HCT116 (cell line): Measurements from ENCODE around the gene ACVR1. TPM values are rescaled to one million over a fixed set of nuclear protein-coding genes. Genes with fewer than 3 reads are reported as not detected.

ENCODE experiments used
- ATAC-seq: fragments of 200-7000 bp; cut with Tn5 transposase; 2 replicates; pipeline ENCODE4 v1.9.1; 2020; ENCODE audit warnings: mild to moderate bottlenecking, moderate library complexity
- BruUV-seq: library from RNA; stranded (reverse); fragments of 400-500 nt; replicated peaks from 2 replicates; lab custom pipeline; 2021; lab: Mats Ljungman, UMichigan
- CTCF ChIA-PET: fragments of 300-600 bp; sonication (Branson Sonifier 250); formaldehyde crosslinking; loops from one replicate; lab custom pipeline; 2021; ENCODE audit warnings: antibody characterized with exemption; lab: Charles Lee
- POLR2A ChIA-PET: fragments of 300-600, 350-600 bp; sonication (Branson Sonifier 250); formaldehyde crosslinking; loops from one replicate; lab custom pipeline; 2021; ENCODE audit warnings: antibody characterized with exemption; lab: Charles Lee
- RAD21 ChIA-PET, 2 experiments: fragments of 300-600 bp; sonication (Branson Sonifier 250); formaldehyde crosslinking; loops; one replicate each; lab custom pipeline; 2023; ENCODE audit warnings: low total read pairs in 2 of 2; ENCODE audit not compliant: uncharacterized antibody in 2 of 2, unreplicated experiment in 2 of 2, low non-redundant PET in 1 of 2; lab: Charles Lee
- DNase-seq: peaks from one replicate; pipeline ENCODE4 v3.0.0-alpha.2; 2010; ENCODE audit warnings: low read depth, low spot score
- H2AFZ ChIP-seq: fragments of 200-600 bp; shearing (Covaris generic), sonication (generic); 2 replicates; pipeline ENCODE4 v1.6.1; 2017; ENCODE audit warnings: low read depth, mixed run types, mixed read lengths, antibody characterized with exemption, low read length; ENCODE audit not compliant: poor library complexity, severe bottlenecking
- H3K27ac ChIP-seq: 2 replicates; pipeline ENCODE4 v1.5.1; 2012; ENCODE audit warnings: low read depth, low read length
- H3K27me3 ChIP-seq: fragments of 200-600 bp; sonication (generic); 2 replicates; pipeline ENCODE4 v1.6.1; 2016; ENCODE audit warnings: mixed run types, low read length, mixed read lengths; ENCODE audit not compliant: insufficient read depth
- H3K36me3 ChIP-seq, 2 experiments: fragments of 200-500 bp in 1 of 2; fragments of 200-600 bp in 1 of 2; sonication (Bioruptor generic) in 1 of 2; sonication (generic) in 1 of 2; 2 replicates each; pipeline versions ENCODE4 v1.5.1 to v1.6.1; 2014 to 2016; ENCODE audit warnings: low read length in 2 of 2, inconsistent platforms in 1 of 2, mixed read lengths in 1 of 2, mixed run types in 1 of 2; ENCODE audit not compliant: insufficient read depth in 2 of 2, control insufficient read depth in 1 of 2
- H3K4me1 ChIP-seq, 2 experiments: fragments of 200-600 bp in 1 of 2; sonication (generic) in 1 of 2; 2 replicates each; pipeline versions ENCODE4 v1.5.1 to v1.6.1; 2012 to 2017; ENCODE audit warnings: low read length in 2 of 2, inconsistent platforms in 1 of 2, mild to moderate bottlenecking in 1 of 2, mixed read lengths in 1 of 2, mixed run types in 1 of 2, moderate library complexity in 1 of 2; ENCODE audit not compliant: insufficient read depth in 2 of 2, control insufficient read depth in 1 of 2
- H3K4me2 ChIP-seq: fragments of 200-600 bp; sonication (generic); 2 replicates; pipeline ENCODE4 v1.6.1; 2017; ENCODE audit warnings: mixed run types, low read length, mixed read lengths
- H3K4me3 ChIP-seq, 2 experiments: fragments of 200-600 bp in 1 of 2; sonication (generic) in 1 of 2; replicated peaks in 1 of 2; 2 replicates each; pipeline ENCODE4 v1.5.1; 2011 to 2016; ENCODE audit warnings: low read length in 2 of 2, control low read depth in 1 of 2, low read depth in 1 of 2, mild to moderate bottlenecking in 1 of 2, mixed read lengths in 1 of 2, mixed run types in 1 of 2
- H3K79me2 ChIP-seq: fragments of 200-600 bp; sonication (generic); 2 replicates; pipeline ENCODE4 v1.6.1; 2017; ENCODE audit warnings: mild to moderate bottlenecking, mixed run types, low read length, moderate library complexity, mixed read lengths; ENCODE audit not compliant: insufficient read depth
- H3K9ac ChIP-seq: fragments of 200-600 bp; sonication (generic); 2 replicates; pipeline ENCODE4 v1.6.1; 2016; ENCODE audit warnings: low read length, mixed read lengths
- H3K9me2 ChIP-seq: fragments of 200-600 bp; sonication (generic), shearing (Covaris generic); 2 replicates; pipeline ENCODE4 v1.6.1; 2017; ENCODE audit warnings: mixed run types, mild to moderate bottlenecking, moderate library complexity; ENCODE audit not compliant: insufficient read depth
- H3K9me3 ChIP-seq, 2 experiments: fragments of 200-500 bp in 1 of 2; fragments of 200-600 bp in 1 of 2; sonication (Bioruptor generic) in 1 of 2; sonication (generic) in 1 of 2; 2 replicates each; pipeline ENCODE4 v1.6.1; 2014 to 2017; ENCODE audit warnings: low read length in 2 of 2, mixed read lengths in 2 of 2, inconsistent platforms in 1 of 2, low read depth in 1 of 2, mild to moderate bottlenecking in 1 of 2, mixed run types in 1 of 2, moderate library complexity in 1 of 2; ENCODE audit not compliant: control insufficient read depth in 1 of 2, insufficient read depth in 1 of 2
- H4K20me1 ChIP-seq: fragments of 200-600 bp; sonication (generic), shearing (Covaris generic); 2 replicates; pipeline ENCODE4 v1.6.1; 2017; ENCODE audit warnings: mixed run types, mild to moderate bottlenecking, moderate library complexity; ENCODE audit not compliant: insufficient read depth
- ATF3 ChIP-seq: IDR thresholded peaks from 2 replicates; pipeline ENCODE4 v1.6.1; 2012
- CBX3 ChIP-seq: IDR thresholded peaks from 2 replicates; pipeline ENCODE4 v1.6.1; 2012; ENCODE audit warnings: low read depth
- CEBPB ChIP-seq: IDR thresholded peaks from 2 replicates; pipeline ENCODE4 v1.6.1; 2012; ENCODE audit warnings: low read depth
- CTCF ChIP-seq, 3 experiments: fragments of 200-600 bp in 1 of 3; sonication (generic) in 1 of 3; IDR thresholded peaks in 2 of 3; conservative IDR thresholded peaks in 1 of 3; 2 replicates each; pipeline ENCODE4 v1.5.1; 2012 to 2017; ENCODE audit warnings: low read depth in 2 of 3, low read length in 2 of 3, antibody characterized with exemption in 1 of 3, borderline replicate concordance in 1 of 3, control low read depth in 1 of 3, mild to moderate bottlenecking in 1 of 3, mixed read lengths in 1 of 3, mixed run types in 1 of 3, moderate library complexity in 1 of 3; ENCODE audit not compliant: insufficient read depth in 1 of 3
- ELF1 ChIP-seq: IDR thresholded peaks from 2 replicates; pipeline ENCODE4 v1.6.1; 2012; ENCODE audit warnings: low read depth, borderline replicate concordance
- FOSL1 ChIP-seq: IDR thresholded peaks from 2 replicates; pipeline ENCODE4 v1.6.1; 2012; ENCODE audit warnings: low read depth
- POLR2A ChIP-seq: IDR thresholded peaks from 2 replicates; pipeline ENCODE4 v1.7.0; 2011; ENCODE audit warnings: borderline replicate concordance; ENCODE audit not compliant: insufficient read depth, insufficient read length; ENCODE audit errors: extremely low read depth
- POLR2AphosphoS5 ChIP-seq: IDR thresholded peaks from 2 replicates; pipeline ENCODE4 v1.6.1; 2011; ENCODE audit warnings: mild to moderate bottlenecking, low read depth, low read length, moderate library complexity
- RAD21 ChIP-seq: IDR thresholded peaks from 2 replicates; pipeline ENCODE4 v1.6.1; 2012; ENCODE audit warnings: low read depth, mild to moderate bottlenecking
- TCF7L2 ChIP-seq: IDR thresholded peaks from 2 replicates; pipeline ENCODE4 v1.7.0; 2011; ENCODE audit warnings: borderline replicate concordance, inconsistent platforms; ENCODE audit not compliant: insufficient read depth, insufficient read length; ENCODE audit errors: extremely low read depth
- ZFX ChIP-seq: fragments of 450-650 bp; IDR thresholded peaks from 2 replicates; pipeline ENCODE4 v1.6.1; 2017
- ZNF274 ChIP-seq: fragments of 200-500 bp; sonication (Bioruptor generic); IDR thresholded peaks from 2 replicates; pipeline ENCODE4 v1.6.1; 2014; ENCODE audit warnings: mild to moderate bottlenecking, low read depth, low read length, inconsistent platforms
- intact Hi-C: fragments of 100-400 bp; cut with micrococcal nuclease; formaldehyde crosslinking; loops from 2 replicates; pipeline ENCODE4 v1.10.0; 2022
- total RNA-seq: library from RNA; stranded (reverse); gene quantifications from one replicate; pipeline ENCODE4 v1.2.1, GENCODE V29; 2021; ENCODE audit not compliant: unreplicated experiment

ACVR1 gene
- total RNA-seq, 1 experiment from 2014 or later = 16.9 TPM

GRCh38 chr2:157849591-157849990 lies 26.5 kb downstream of the ACVR1 start:
- intact Hi-C loops = no loop called here
- H3K9ac ChIP-seq = no peak overlapping the region
- H3K9me2 ChIP-seq = no peaks in the 10 kb centered on the region
- H3K79me2 ChIP-seq = no peaks in the 10 kb centered on the region
- no TSS peak for BruUV-seq
- ChIA-PET CTCF (no interaction called here), POLR2A (no interaction called here), RAD21 (no interaction called here)
- no peak overlapping the region for H3K4me3 ChIP-seq
- no peaks in the 10 kb centered on the region for H4K20me1 ChIP-seq
- no peak overlapping the region for H3K4me2 ChIP-seq
- no peak for DNase-seq
- H3K4me1 ChIP-seq = peaks cover 0 to 11% of the 10 kb centered on the region in 2 experiments; a peak in 1 of 4 replicates
- H3K27me3 ChIP-seq = no peaks in the 10 kb centered on the region
- ATAC-seq = no peak
- H3K9me3 ChIP-seq = no peaks in the 10 kb centered on the region
- no peak overlapping the region for H2AFZ ChIP-seq
- no peak overlapping the region for H3K27ac ChIP-seq
- TF ChIP-seq CEBPB (no peak), ZFX (no peak), POLR2A (no peak), FOSL1 (no peak), ATF3 (no peak), POLR2AphosphoS5 (no peak), RAD21 (no peak), ZNF274 (no peak), ELF1 (no peak), CBX3 (no peak), TCF7L2 (no peak), CTCF (IDR thresholded peaks at IDR 0.05 in 2 of 3, conservative IDR thresholded peaks at IDR 0.05 in 1 of 3; ENCODE audit: borderline replicate concordance in 1 of 3, insufficient read depth in 1 of 3, low read depth in 2 of 3, low read length in 2 of 3) (no peak)
- H3K36me3 ChIP-seq = no peaks in the 10 kb centered on the region
